ENCODE data around the gene PTPRCAP. TPM values are rescaled to one million over a fixed set of nuclear protein-coding genes. Genes with fewer than 3 reads are reported as not detected.

PTPRCAP gene
- total RNA-seq, 1 experiment from 2014 or later, result 1.3 TPM

- no peaks in the 10 kb centered on the region for H3K27me3 Mint-ChIP-seq (ENCODE audit: unreplicated experiment)
- BruUV-seq (replicated peaks), result no TSS peak
- intact Hi-C loops (cut with micrococcal nuclease; ENCODE audit: unreplicated experiment), result loop anchor here (5.0 kb wide), 1 partner anchor 39 kb away; the partner anchor contains the start of gene POLD4
- peaks cover 32% of the 10 kb centered on the region for H3K4me1 Mint-ChIP-seq (ENCODE audit: low read depth, unreplicated experiment)
- no peak for TF ChIP-seq CTCF (IDR thresholded peaks at IDR 0.05; ENCODE audit: unreplicated experiment)
- peaks cover 51% of the 10 kb centered on the region for H3K36me3 Mint-ChIP-seq (ENCODE audit: insufficient read depth, unreplicated experiment)
- CTCF ChIA-PET, result interaction anchor here (0.6 to 1.7 kb wide), 4 partner anchors 10 to 219 kb away, joined by 3 to 9 read pairs (median 6); partner anchors contain the start of genes PITPNM1, POLD4 and PPP1CA
- DNase-seq, result no peak
- H3K9me3 Mint-ChIP-seq (ENCODE audit: low read depth, unreplicated experiment), result no peaks in the 10 kb centered on the region
- H3K27ac Mint-ChIP-seq (ENCODE audit: unreplicated experiment), result peak overlapping the region; percentile 73
- peak overlapping the region; percentile 91 for H3K4me3 Mint-ChIP-seq (ENCODE audit: low read depth, unreplicated experiment)
These were observed 46.6 kb downstream of the PTPRCAP start for GRCh38 chr11:67390947-67391303.

GRCh38 chr11:67389477-67389876 is 48.0 kb downstream of the PTPRCAP start:
- no peaks in the 10 kb centered on the region for H3K9me3 Mint-ChIP-seq (ENCODE audit: low read depth, unreplicated experiment)
- CTCF ChIA-PET, result interaction anchor here (0.7 to 1.8 kb wide), 4 partner anchors 9 to 128 kb away, joined by 3 to 4 read pairs (median 4); partner anchors contain the start of gene PPP1CA
- peak; percentile 81 for DNase-seq
- no peaks in the 10 kb centered on the region for H3K27me3 Mint-ChIP-seq (ENCODE audit: unreplicated experiment)
- BruUV-seq (replicated peaks), result no TSS peak
- peak overlapping the region; percentile 25 for H3K27ac Mint-ChIP-seq (ENCODE audit: unreplicated experiment)
- intact Hi-C loops (cut with micrococcal nuclease; ENCODE audit: unreplicated experiment), result loop anchor here (10.0 kb wide), 1 partner anchor 125 kb away; the partner anchor contains the start of gene GRK2
- H3K36me3 Mint-ChIP-seq (ENCODE audit: insufficient read depth, unreplicated experiment), result peaks cover 40% of the 10 kb centered on the region
- TF ChIP-seq CTCF (IDR thresholded peaks at IDR 0.05; ENCODE audit: unreplicated experiment), result peak; percentile 56
- peaks cover 44% of the 10 kb centered on the region for H3K4me1 Mint-ChIP-seq (ENCODE audit: low read depth, unreplicated experiment)
- peak overlapping the region; percentile 30 for H3K4me3 Mint-ChIP-seq (ENCODE audit: low read depth, unreplicated experiment)

- CTCF ChIA-PET, result interaction anchor here (0.9 to 1.2 kb wide), 2 partner anchors 30 to 33 kb away, joined by 3 to 5 read pairs; no protein-coding TSS in a partner anchor
These were observed 50.0 kb downstream of the PTPRCAP start for GRCh38 chr11:67387518-67387917.

GRCh38 chr11:67387069-67387468 is 50.4 kb downstream of the PTPRCAP start:
- Mint-ChIP-seq H3K9me3 (ENCODE audit: low read depth, unreplicated experiment) (no peaks in the 10 kb centered on the region), H3K4me3 (ENCODE audit: low read depth, unreplicated experiment) (no peak overlapping the region), H3K4me1 (ENCODE audit: low read depth, unreplicated experiment) (peaks cover 34% of the 10 kb centered on the region), H3K27ac (ENCODE audit: unreplicated experiment) (peak overlapping the region; percentile 68), H3K27me3 (ENCODE audit: unreplicated experiment) (no peaks in the 10 kb centered on the region), H3K36me3 (ENCODE audit: insufficient read depth, unreplicated experiment) (peaks cover 27% of the 10 kb centered on the region)
- no TSS peak for BruUV-seq (replicated peaks)
- no peak for TF ChIP-seq CTCF (IDR thresholded peaks at IDR 0.05; ENCODE audit: unreplicated experiment)
- DNase-seq, result no peak
- CTCF ChIA-PET, result interaction anchor here (0.7 to 1.1 kb wide), 2 partner anchors 9 to 34 kb away, joined by 5 read pairs; no protein-coding TSS in a partner anchor
- intact Hi-C loops (cut with micrococcal nuclease; ENCODE audit: unreplicated experiment), result loop anchor here (10.0 kb wide), 1 partner anchor 122 kb away; the partner anchor contains the start of gene GRK2

More at GRCh38 chr11:67387518-67387917, 50.0 kb downstream of the PTPRCAP start:
- DNase-seq, result no peak
- no TSS peak for BruUV-seq (replicated peaks)
- no peaks in the 10 kb centered on the region for H3K9me3 Mint-ChIP-seq (ENCODE audit: low read depth, unreplicated experiment)
- TF ChIP-seq CTCF (IDR thresholded peaks at IDR 0.05; ENCODE audit: unreplicated experiment), result no peak
- intact Hi-C loops (cut with micrococcal nuclease; ENCODE audit: unreplicated experiment), result loop anchor here (10.0 kb wide), 1 partner anchor 123 kb away; the partner anchor contains the start of gene GRK2
- no peak overlapping the region for H3K4me3 Mint-ChIP-seq (ENCODE audit: low read depth, unreplicated experiment)
- peak overlapping the region; percentile 68 for H3K27ac Mint-ChIP-seq (ENCODE audit: unreplicated experiment)
- peaks cover 32% of the 10 kb centered on the region for H3K4me1 Mint-ChIP-seq (ENCODE audit: low read depth, unreplicated experiment)
- no peaks in the 10 kb centered on the region for H3K27me3 Mint-ChIP-seq (ENCODE audit: unreplicated experiment)
- peaks cover 28% of the 10 kb centered on the region for H3K36me3 Mint-ChIP-seq (ENCODE audit: insufficient read depth, unreplicated experiment)

Other genes with a start within 250 kb of the PTPRCAP start
- 69.8 and 71.3 TPM in 2 replicates for gene GRK2, start 171.2 kb downstream of the PTPRCAP start, total RNA-seq (2022)
- gene ANKRD13D, start 148.4 kb downstream of the PTPRCAP start, total RNA-seq (2022), result 50.8 and 58.5 TPM in 2 replicates
- gene SSH3, start 134.2 kb downstream of the PTPRCAP start, total RNA-seq (2022), result 73.0 and 84.3 TPM in 2 replicates
- 95.1 and 119 TPM in 2 replicates for gene POLD4, start 84.1 kb downstream of the PTPRCAP start, total RNA-seq (2022)
- 7.1 and 7.5 TPM in 2 replicates for gene CLCF1, start 64.1 kb downstream of the PTPRCAP start, total RNA-seq (2022)
- gene RAD9A, start 45.7 kb downstream of the PTPRCAP start, total RNA-seq (2022), result 26.9 and 38.6 TPM in 2 replicates
- gene PPP1CA, start 35.8 kb downstream of the PTPRCAP start, total RNA-seq (2022), result 179 and 180 TPM in 2 replicates
- not detected in 2 replicates for gene TBC1D10C, start 33.6 kb downstream of the PTPRCAP start, total RNA-seq (2022)
- gene CARNS1, start 22.0 kb downstream of the PTPRCAP start, total RNA-seq (2022), result 0.10 TPM in 1 of 2 replicates, not detected in the other
- 44.3 and 47.5 TPM in 2 replicates for gene RPS6KB2, start 9.2 kb downstream of the PTPRCAP start, total RNA-seq (2022)
- 103 and 116 TPM in 2 replicates for gene CORO1B, start 5.8 kb upstream of the PTPRCAP start, total RNA-seq (2022)
- not detected in 2 replicates for gene GPR152, start 15.0 kb upstream of the PTPRCAP start, total RNA-seq (2022)
- 24.8 and 25.4 TPM in 2 replicates for gene CABP4, start 17.7 kb upstream of the PTPRCAP start, total RNA-seq (2022)
- gene TMEM134, start 31.6 kb upstream of the PTPRCAP start, total RNA-seq (2022), result 31.9 and 33.2 TPM in 2 replicates
- gene AIP, start 45.3 kb upstream of the PTPRCAP start, total RNA-seq (2022), result 44.0 and 48.4 TPM in 2 replicates
- 70.5 and 84.1 TPM in 2 replicates for gene PITPNM1, start 67.7 kb upstream of the PTPRCAP start, total RNA-seq (2022)
- 59.7 and 64.7 TPM in 2 replicates for gene CDK2AP2, start 70.5 kb upstream of the PTPRCAP start, total RNA-seq (2022)
- gene CABP2, start 85.8 kb upstream of the PTPRCAP start, total RNA-seq (2022), result not detected in 2 replicates
- 777 and 838 TPM in 2 replicates for gene GSTP1, start 146.1 kb upstream of the PTPRCAP start, total RNA-seq (2022)
- gene NDUFV1, start 169.3 kb upstream of the PTPRCAP start, total RNA-seq (2022), result 216 and 233 TPM in 2 replicates
- gene NUDT8, start 192.3 kb upstream of the PTPRCAP start, total RNA-seq (2022), result 9.7 and 12.7 TPM in 2 replicates
- not detected in 2 replicates for gene TBX10, start 202.1 kb upstream of the PTPRCAP start, total RNA-seq (2022)
- 0.83 and 2.0 TPM in 2 replicates for gene ACY3, start 213.0 kb upstream of the PTPRCAP start, total RNA-seq (2022)
- 2.4 and 2.9 TPM in 2 replicates for gene ALDH3B2, start 236.9 kb upstream of the PTPRCAP start, total RNA-seq (2022)

Measured in Calu3 (cell line).